Measurements from ENCODE around the gene COQ8B.

The COQ8B gene

DNA sequence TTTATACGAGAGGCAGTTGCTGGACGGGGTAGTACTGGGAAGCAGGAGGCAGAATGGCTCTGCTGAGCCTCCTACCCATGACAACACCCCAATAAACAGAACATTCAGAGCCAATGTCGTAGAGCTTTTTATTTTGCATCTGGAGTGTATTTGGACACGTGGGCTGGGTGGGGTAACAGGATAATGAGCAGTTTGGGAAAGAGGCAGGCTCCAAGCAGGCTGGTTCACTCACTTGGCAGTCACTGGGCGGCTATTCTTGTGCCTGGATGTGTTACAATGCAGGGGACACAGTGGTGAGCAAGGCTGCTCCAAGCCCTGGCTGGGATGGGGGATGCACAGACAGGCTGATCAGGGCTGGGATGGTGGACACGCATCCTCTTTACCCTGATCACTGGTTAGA is 24.1 kb upstream of the COQ8B start:
- no peak overlapping the region for H3K4me3 Mint-ChIP-seq
- H3K9me3 Mint-ChIP-seq = no peaks in the 10 kb centered on the region
- H3K4me1 Mint-ChIP-seq = no peaks in the 10 kb centered on the region
- TF ChIP-seq, protein P1, sequence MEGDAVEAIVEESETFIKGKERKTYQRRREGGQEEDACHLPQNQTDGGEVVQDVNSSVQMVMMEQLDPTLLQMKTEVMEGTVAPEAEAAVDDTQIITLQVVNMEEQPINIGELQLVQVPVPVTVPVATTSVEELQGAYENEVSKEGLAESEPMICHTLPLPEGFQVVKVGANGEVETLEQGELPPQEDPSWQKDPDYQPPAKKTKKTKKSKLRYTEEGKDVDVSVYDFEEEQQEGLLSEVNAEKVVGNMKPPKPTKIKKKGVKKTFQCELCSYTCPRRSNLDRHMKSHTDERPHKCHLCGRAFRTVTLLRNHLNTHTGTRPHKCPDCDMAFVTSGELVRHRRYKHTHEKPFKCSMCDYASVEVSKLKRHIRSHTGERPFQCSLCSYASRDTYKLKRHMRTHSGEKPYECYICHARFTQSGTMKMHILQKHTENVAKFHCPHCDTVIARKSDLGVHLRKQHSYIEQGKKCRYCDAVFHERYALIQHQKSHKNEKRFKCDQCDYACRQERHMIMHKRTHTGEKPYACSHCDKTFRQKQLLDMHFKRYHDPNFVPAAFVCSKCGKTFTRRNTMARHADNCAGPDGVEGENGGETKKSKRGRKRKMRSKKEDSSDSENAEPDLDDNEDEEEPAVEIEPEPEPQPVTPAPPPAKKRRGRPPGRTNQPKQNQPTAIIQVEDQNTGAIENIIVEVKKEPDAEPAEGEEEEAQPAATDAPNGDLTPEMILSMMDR (IDR thresholded peaks at IDR 0.05; ENCODE audit: unreplicated experiment in 3 of 3) = no peak
- peak overlapping the region in 1 of 3 experiments; percentile 49 for H3K27ac Mint-ChIP-seq
- H3K36me3 Mint-ChIP-seq (ENCODE audit: low read depth) = peaks cover 19% of the 10 kb centered on the region
- H3K27me3 Mint-ChIP-seq (ENCODE audit: low read depth) = no peaks in the 10 kb centered on the region

DNA sequence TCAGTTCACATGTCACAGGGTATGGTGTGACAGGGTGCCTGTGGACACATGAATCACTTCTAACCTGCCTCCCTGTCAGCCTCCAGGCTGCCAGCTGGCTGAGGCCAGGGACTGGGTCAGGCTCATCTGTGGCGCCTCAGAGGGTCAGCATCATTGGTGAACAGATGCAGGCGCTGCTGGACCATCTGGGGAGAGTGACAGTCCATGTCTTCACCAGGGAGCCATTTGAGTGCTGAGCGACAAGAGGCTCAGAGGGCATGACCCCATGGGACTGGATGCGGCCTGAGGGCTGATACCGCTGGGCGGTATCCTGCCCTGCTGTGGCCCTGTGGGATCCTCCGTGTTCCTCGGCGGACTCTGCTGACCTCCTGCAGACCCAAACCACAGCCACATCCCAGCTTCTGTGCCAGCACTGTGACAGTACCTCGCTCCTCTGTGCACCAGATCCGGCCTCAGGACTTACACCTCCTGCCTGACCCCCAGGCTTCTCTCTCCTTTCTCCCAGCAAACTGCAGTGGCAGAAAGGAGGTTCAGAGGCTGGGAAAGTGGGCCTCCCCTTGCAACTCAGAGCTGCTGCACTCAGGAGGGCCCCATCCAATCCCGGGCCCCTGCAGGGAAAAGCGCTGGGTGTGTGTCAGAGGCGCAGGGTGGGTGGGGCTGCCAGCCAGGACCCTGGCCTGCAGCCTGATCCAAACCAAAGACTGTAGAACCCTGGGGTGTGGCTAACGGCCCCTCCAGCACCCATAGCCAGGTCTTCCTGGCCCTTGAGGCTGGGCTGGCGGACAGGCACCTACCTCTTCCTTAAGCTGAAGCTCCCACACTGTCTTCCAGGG is 23.4 kb upstream of the COQ8B start:
- no peaks in the 10 kb centered on the region for H3K9me3 Mint-ChIP-seq
- no peaks in the 10 kb centered on the region for H3K4me1 Mint-ChIP-seq
- peaks cover 25% of the 10 kb centered on the region for H3K36me3 Mint-ChIP-seq (ENCODE audit: low read depth)
- H3K27ac Mint-ChIP-seq = no peak overlapping the region
- TF ChIP-seq, protein P1 (IDR thresholded peaks at IDR 0.05; ENCODE audit: unreplicated experiment in 3 of 3) = no peak
- no peaks in the 10 kb centered on the region for H3K27me3 Mint-ChIP-seq (ENCODE audit: low read depth)
- no peak overlapping the region for H3K4me3 Mint-ChIP-seq

DNA sequence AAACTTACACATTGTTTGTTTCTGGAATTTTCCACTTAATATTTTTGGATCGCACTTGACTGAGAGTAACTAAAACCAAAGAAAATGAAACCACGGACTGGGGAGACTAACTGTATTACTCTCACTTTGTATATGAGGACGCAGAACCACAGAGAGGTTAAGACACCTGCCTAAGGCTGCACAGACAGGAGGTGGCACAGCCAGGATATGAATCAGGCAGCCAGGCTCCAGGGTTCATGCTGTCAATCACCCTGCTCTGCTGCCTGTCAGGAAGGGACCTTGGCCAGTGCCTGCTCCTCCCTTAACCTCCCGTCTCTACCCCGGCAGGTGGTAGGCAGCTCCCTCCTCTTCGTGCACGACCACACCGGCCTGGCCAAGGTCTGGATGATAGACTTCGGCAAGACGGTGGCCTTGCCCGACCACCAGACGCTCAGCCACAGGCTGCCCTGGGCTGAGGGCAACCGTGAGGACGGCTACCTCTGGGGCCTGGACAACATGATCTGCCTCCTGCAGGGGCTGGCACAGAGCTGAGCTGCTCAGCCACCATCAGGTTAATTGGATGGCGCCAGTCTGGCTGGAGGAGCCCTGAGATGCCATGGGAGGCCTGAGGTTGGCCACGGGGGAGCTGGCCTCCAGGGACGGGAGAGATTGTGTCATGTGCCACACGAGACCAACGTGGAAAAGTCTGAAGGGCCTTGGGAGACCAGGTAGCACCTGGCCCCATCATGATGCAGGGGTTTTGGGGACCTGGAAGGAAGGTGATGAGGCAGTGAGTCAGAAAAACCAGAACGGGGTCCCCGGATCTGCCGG is 22.5 kb upstream of the COQ8B start:
- no peaks in the 10 kb centered on the region for H3K4me1 Mint-ChIP-seq
- TF ChIP-seq, protein P1 (IDR thresholded peaks at IDR 0.05; ENCODE audit: unreplicated experiment in 3 of 3) = no peak
- no peaks in the 10 kb centered on the region for H3K27me3 Mint-ChIP-seq (ENCODE audit: low read depth)
- H3K4me3 Mint-ChIP-seq = no peak overlapping the region
- H3K27ac Mint-ChIP-seq = no peak overlapping the region
- no peaks in the 10 kb centered on the region for H3K9me3 Mint-ChIP-seq
- peaks cover 32% of the 10 kb centered on the region for H3K36me3 Mint-ChIP-seq (ENCODE audit: low read depth)

DNA sequence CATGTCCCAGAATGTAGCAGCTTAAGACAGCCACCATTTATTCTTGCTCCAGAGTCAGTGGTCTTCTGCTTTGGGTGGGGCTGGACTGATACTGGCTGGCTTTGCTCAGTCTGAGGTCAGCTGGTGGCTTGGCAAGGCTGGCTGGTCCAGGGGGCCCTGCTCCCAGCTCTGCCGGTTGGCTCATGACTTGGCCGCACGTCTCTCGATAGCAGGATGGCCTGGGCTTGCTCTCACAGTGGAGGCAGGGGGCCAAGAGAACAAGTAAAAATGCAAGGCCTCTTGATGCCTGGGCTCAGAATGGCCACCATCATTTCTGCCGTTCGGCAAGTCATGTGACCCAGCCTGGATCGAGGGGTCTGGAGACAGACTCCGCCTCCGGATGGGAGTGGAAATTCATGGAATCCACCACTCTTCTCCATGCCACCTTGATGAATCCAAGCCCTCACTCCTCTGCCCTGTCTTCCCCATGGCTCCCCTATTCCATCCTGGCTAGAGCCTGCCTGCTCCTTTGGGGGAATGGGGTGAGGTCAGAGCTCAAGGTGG is 20.5 kb upstream of the COQ8B start:
- TF ChIP-seq, protein P1 (IDR thresholded peaks at IDR 0.05; ENCODE audit: unreplicated experiment in 3 of 3) = no peak
- Mint-ChIP-seq H3K27ac (no peak overlapping the region), H3K4me1 (no peaks in the 10 kb centered on the region), H3K27me3 (ENCODE audit: low read depth) (no peaks in the 10 kb centered on the region), H3K9me3 (no peaks in the 10 kb centered on the region), H3K4me3 (no peak overlapping the region), H3K36me3 (ENCODE audit: low read depth) (peaks cover 50% of the 10 kb centered on the region)

DNA sequence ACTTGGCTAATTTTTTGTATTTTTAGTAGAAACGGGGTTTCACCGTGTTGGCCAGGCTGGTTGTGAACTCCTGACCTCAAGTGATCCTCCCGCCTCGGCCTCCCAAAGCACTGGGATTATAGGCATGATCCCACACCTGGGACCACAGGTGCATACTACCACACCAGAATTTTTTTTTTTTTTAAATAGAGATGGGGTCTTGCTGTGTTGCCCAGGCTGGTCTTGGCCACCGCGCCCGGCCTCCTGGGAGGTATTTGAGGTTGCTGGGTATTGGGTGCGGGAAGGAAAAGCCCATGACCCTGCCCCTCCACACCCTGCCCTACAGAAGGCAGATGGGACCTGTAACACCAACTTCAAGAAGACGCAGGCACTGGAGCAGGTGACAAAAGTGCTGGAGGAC is 20.0 kb upstream of the COQ8B start:
- no peak overlapping the region for H3K27ac Mint-ChIP-seq
- H3K9me3 Mint-ChIP-seq = no peaks in the 10 kb centered on the region
- no peak overlapping the region for H3K4me3 Mint-ChIP-seq
- TF ChIP-seq, protein P1 (IDR thresholded peaks at IDR 0.05; ENCODE audit: unreplicated experiment in 3 of 3) = no peak
- H3K4me1 Mint-ChIP-seq = no peaks in the 10 kb centered on the region
- no peaks in the 10 kb centered on the region for H3K27me3 Mint-ChIP-seq (ENCODE audit: low read depth)
- peaks cover 54% of the 10 kb centered on the region for H3K36me3 Mint-ChIP-seq (ENCODE audit: low read depth)

All from nephron (organoid).